GM19239 (cell line): Measurements from ENCODE around the gene TYW1B.
"Not testable (repeated sequence)": the region's sequence is repeated elsewhere in the genome, so short reads cannot be mapped to it uniquely, and the experiment has no call there.

Experiments used
- DNase-seq: peaks from one replicate; pipeline ENCODE4 v3.0.0; 2011; ENCODE audit warnings: low spot score; ENCODE audit not compliant: insufficient read length
- FAIRE-seq: peaks from 2 replicates; lab custom pipeline; 2011; peaks lifted over from hg19 to GRCh38; lab: Jason Lieb, UNC

TYW1B gene

GRCh38 chr7:72590023-72590422, 238.0 kb downstream of the TYW1B start:
- not testable (repeated sequence) for FAIRE-seq, DNase-seq

GRCh38 chr7:72587267-72587666, 240.7 kb downstream of the TYW1B start:
- FAIRE-seq, DNase-seq: not testable (repeated sequence)

GRCh38 chr7:72584576-72584975, 243.4 kb downstream of the TYW1B start:
- FAIRE-seq, result not testable (repeated sequence)

GRCh38 chr7:72583620-72584361, 244.2 kb downstream of the TYW1B start:
- FAIRE-seq, DNase-seq: not testable (repeated sequence)

More at GRCh38 chr7:72584576-72584975, 243.4 kb downstream of the TYW1B start:
- DNase-seq, result not testable (repeated sequence)

- DNase-seq, FAIRE-seq: not testable (repeated sequence)
Measured at GRCh38 chr7:72580142-72580770, 247.7 kb downstream of the TYW1B start.

- DNase-seq (no peak), FAIRE-seq (no peak)
Measured at GRCh38 chr7:72577107-72577506, 250.9 kb downstream of the TYW1B start.

GRCh38 chr7:72561988-72562387, 266.0 kb downstream of the TYW1B start:
- FAIRE-seq, DNase-seq: not testable (repeated sequence)

GRCh38 chr7:72559546-72559945, 268.5 kb downstream of the TYW1B start:
- not testable (repeated sequence) for FAIRE-seq, DNase-seq

GRCh38 chr7:72556733-72557132, 271.3 kb downstream of the TYW1B start:
- DNase-seq, result not testable (repeated sequence)

GRCh38 chr7:72555238-72555637, 272.8 kb downstream of the TYW1B start:
- not testable (repeated sequence) for FAIRE-seq, DNase-seq

More at GRCh38 chr7:72556733-72557132, 271.3 kb downstream of the TYW1B start:
- FAIRE-seq, result not testable (repeated sequence)

GRCh38 chr7:72554401-72554800, 273.6 kb downstream of the TYW1B start:
- not testable (repeated sequence) for FAIRE-seq, DNase-seq

- not testable (repeated sequence) for DNase-seq, FAIRE-seq
Measured at GRCh38 chr7:72550454-72550853, 277.5 kb downstream of the TYW1B start.

- not testable (repeated sequence) for DNase-seq, FAIRE-seq
Measured at GRCh38 chr7:72546586-72547237, 281.3 kb downstream of the TYW1B start.

GRCh38 chr7:72544531-72544930, 283.5 kb downstream of the TYW1B start:
- not testable (repeated sequence) for DNase-seq, FAIRE-seq

GRCh38 chr7:72540923-72541322, 287.1 kb downstream of the TYW1B start:
- no peak for DNase-seq
- no peak for FAIRE-seq

- DNase-seq (no peak), FAIRE-seq (no peak)
Measured at GRCh38 chr7:72540106-72540611, 287.8 kb downstream of the TYW1B start.

GRCh38 chr7:72539702-72540101, 288.3 kb downstream of the TYW1B start:
- DNase-seq, result no peak
- FAIRE-seq, result no peak

- DNase-seq (no peak), FAIRE-seq (no peak)
Measured at GRCh38 chr7:72538856-72539255, 289.1 kb downstream of the TYW1B start.

- DNase-seq, result no peak
- FAIRE-seq, result no peak
Measured at GRCh38 chr7:72538147-72538546, 289.9 kb downstream of the TYW1B start.

GRCh38 chr7:72536038-72536437, 292.0 kb downstream of the TYW1B start:
- FAIRE-seq, DNase-seq: not testable (repeated sequence)
